MCF 10A (cell line): Measurements from ENCODE around the gene APBB2. TPM values are rescaled to one million over a fixed set of nuclear protein-coding genes. Genes with fewer than 3 reads are reported as not detected.
A peak's percentile ranks its signal among the peaks of the same experiment; 100 is the strongest.

Source experiments
- BruUV-seq: library from RNA; stranded (reverse); fragments of 400-500 nt; replicated peaks from 2 replicates; lab custom pipeline; 2021; lab: Mats Ljungman, UMichigan
- CTCF ChIA-PET: fragments of 300-600 bp; sonication (Branson Sonifier 250); formaldehyde crosslinking; extraction: SDS; loops from one replicate; lab custom pipeline; 2021; ENCODE audit warnings: antibody characterized with exemption, inconsistent platforms; lab: Yijun Ruan, JAX
- POLR2A ChIA-PET: fragments of 300-600, 350-650 bp; sonication (Branson Sonifier 250); formaldehyde crosslinking; extraction: SDS; loops from one replicate; lab custom pipeline; 2020; ENCODE audit warnings: antibody characterized with exemption, inconsistent platforms; lab: Yijun Ruan, JAX
- DNase-seq: peaks from one replicate; pipeline ENCODE4 v3.0.0-alpha.2; 2018; ENCODE audit not compliant: unreplicated experiment
- H3K27ac Mint-ChIP-seq: one replicate; pipeline ENCODE4 v1.8.0; 2022; ENCODE audit warnings: mild to moderate bottlenecking, low read depth, mixed read lengths; ENCODE audit not compliant: unreplicated experiment
- H3K27me3 Mint-ChIP-seq: one replicate; pipeline ENCODE4 v1.8.0; 2022; ENCODE audit warnings: mixed read lengths; ENCODE audit not compliant: insufficient read depth, unreplicated experiment
- H3K36me3 Mint-ChIP-seq: one replicate; pipeline ENCODE4 v1.8.0; 2022; ENCODE audit warnings: mild to moderate bottlenecking, moderate library complexity, mixed read lengths; ENCODE audit not compliant: insufficient read depth, unreplicated experiment
- H3K4me1 Mint-ChIP-seq: one replicate; pipeline ENCODE4 v1.8.0; 2022; ENCODE audit warnings: mixed read lengths; ENCODE audit not compliant: insufficient read depth, unreplicated experiment
- H3K4me3 Mint-ChIP-seq: one replicate; pipeline ENCODE4 v1.8.0; 2022; ENCODE audit warnings: mild to moderate bottlenecking, moderate library complexity, mixed read lengths; ENCODE audit not compliant: unreplicated experiment
- H3K9me3 Mint-ChIP-seq: one replicate; pipeline ENCODE4 v1.8.0; 2022; ENCODE audit warnings: mixed read lengths; ENCODE audit not compliant: unreplicated experiment
- intact Hi-C: fragments of 100-400 bp; cut with micrococcal nuclease; formaldehyde crosslinking; loops from 2 replicates; pipeline ENCODE4 v1.14.1; 2022
- total RNA-seq: library from RNA; stranded (reverse); gene quantifications from 2 replicates; pipeline ENCODE4 v1.2.3, GENCODE V29; 2022
- TF ChIP-seq, protein P1 (sequence below): fragments of 200-600 bp; IDR thresholded peaks from one replicate; pipeline ENCODE4 v1.8.0; 2022; ENCODE audit warnings: antibody characterized with exemption, mild to moderate bottlenecking; ENCODE audit not compliant: unreplicated experiment

APBB2 gene
- total RNA-seq, 1 experiment from 2014 or later, result 201 TPM

DNA sequence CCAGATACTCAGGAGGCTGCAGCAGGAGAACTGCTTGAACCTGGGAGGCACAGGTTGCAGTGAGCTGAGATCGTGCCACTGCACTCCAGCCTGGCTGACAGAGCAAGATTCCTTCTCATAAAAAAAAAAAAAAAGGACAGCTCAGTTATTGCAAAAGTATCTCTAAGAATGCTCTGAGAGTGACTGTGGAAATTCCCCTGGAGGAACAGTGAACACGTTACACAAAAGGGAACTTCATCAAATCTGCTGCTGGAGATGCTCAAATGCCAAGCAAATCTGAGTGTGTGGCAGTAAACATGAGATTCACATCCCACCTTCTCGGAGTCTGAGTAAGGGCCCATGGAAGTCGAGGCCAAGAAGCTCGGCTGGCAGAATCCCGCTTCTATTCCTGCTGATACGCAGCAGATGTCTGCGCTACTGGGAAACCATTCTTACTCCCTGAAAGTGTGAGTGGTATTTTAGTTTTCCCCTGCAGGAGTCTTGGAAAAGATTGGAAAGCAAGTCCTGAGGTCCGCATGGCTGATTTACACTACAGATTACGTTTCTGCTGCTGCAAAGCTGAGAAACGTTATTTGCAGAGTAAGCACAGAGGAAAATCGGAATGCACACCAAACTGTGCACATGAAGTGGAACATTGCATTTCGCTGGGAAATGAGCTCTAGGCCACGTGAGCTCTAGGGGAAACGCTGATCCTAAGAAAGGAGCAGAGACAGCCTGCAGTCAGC is 301.7 kb downstream of the APBB2 start:
- Mint-ChIP-seq H3K4me1 (peaks cover 21% of the 10 kb centered on the region), H3K36me3 (peaks cover 69% of the 10 kb centered on the region), H3K27ac (no peak overlapping the region), H3K9me3 (no peaks in the 10 kb centered on the region), H3K27me3 (no peaks in the 10 kb centered on the region), H3K4me3 (no peak overlapping the region)
- TF ChIP-seq, protein P1, sequence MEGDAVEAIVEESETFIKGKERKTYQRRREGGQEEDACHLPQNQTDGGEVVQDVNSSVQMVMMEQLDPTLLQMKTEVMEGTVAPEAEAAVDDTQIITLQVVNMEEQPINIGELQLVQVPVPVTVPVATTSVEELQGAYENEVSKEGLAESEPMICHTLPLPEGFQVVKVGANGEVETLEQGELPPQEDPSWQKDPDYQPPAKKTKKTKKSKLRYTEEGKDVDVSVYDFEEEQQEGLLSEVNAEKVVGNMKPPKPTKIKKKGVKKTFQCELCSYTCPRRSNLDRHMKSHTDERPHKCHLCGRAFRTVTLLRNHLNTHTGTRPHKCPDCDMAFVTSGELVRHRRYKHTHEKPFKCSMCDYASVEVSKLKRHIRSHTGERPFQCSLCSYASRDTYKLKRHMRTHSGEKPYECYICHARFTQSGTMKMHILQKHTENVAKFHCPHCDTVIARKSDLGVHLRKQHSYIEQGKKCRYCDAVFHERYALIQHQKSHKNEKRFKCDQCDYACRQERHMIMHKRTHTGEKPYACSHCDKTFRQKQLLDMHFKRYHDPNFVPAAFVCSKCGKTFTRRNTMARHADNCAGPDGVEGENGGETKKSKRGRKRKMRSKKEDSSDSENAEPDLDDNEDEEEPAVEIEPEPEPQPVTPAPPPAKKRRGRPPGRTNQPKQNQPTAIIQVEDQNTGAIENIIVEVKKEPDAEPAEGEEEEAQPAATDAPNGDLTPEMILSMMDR, result no peak
- intact Hi-C loops, result no loop called here
- POLR2A ChIA-PET, result no interaction called here
- CTCF ChIA-PET, result interaction anchor here (0.5 to 3.8 kb wide), 7 partner anchors 11 to 1330 kb away, joined by 3 to 18 read pairs (median 3); partner anchors contain the start of gene APBB2
- BruUV-seq, result no TSS peak
- no peak for DNase-seq

DNA sequence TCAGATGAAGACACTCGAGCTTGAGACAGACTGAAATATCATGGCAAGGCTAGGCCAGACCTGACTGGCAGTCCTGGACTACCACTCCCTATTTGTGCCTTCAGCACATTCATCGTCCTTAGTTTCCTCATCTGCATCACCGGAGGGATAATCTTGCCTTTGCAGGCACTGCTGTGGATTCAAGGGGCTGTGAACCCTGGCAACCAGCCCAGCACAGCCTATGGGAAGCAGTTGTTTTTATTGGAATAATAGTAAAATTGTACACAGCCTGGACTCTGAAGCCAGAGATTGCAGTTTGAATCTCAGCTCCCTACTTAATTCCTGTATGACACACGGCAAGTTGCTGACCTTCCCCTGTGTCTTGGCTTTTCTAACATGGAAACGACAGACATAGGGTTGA is 303.6 kb downstream of the APBB2 start:
- H3K27ac Mint-ChIP-seq, result peak overlapping the region; percentile 64
- TF ChIP-seq, protein P1, result no peak
- no peaks in the 10 kb centered on the region for H3K27me3 Mint-ChIP-seq
- intact Hi-C loops, result no loop called here
- CTCF ChIA-PET, result interaction anchor here (0.6 to 3.8 kb wide), 6 partner anchors 10 to 1190 kb away, joined by 3 to 18 read pairs (median 4); partner anchors contain the start of gene APBB2
- H3K9me3 Mint-ChIP-seq, result no peaks in the 10 kb centered on the region
- peaks cover 62% of the 10 kb centered on the region for H3K36me3 Mint-ChIP-seq
- DNase-seq, result peak; percentile 59
- BruUV-seq, result no TSS peak
- POLR2A ChIA-PET, result interaction anchor here (0.9 to 1.1 kb wide), 2 partner anchors 294 to 298 kb away, joined by 3 read pairs; no protein-coding TSS in a partner anchor
- H3K4me1 Mint-ChIP-seq, result peaks cover 23% of the 10 kb centered on the region
- H3K4me3 Mint-ChIP-seq, result no peak overlapping the region

DNA sequence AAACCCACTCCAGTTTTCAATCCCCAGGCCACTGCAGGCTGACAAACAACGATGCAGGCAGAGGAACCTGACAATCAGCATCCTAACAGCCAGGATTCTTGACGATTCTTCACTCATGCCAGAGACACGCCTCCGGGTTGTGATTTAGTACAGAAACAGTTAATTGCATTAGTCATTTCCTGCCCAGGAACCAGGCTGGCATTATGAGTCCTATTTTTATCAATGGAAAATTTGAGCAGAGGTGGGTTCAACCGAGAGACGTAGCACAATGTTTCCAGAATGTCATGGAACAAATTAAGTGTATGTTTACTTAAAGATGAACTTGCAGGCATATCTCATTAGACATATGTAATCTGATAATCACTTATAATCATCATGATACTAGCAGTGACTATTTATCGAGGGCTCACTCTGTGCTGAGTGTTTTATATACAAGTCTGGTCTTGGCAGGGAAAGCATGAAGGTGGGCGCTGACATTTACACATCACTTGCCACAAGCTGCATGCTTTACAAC is 304.9 kb downstream of the APBB2 start:
- no peaks in the 10 kb centered on the region for H3K9me3 Mint-ChIP-seq
- CTCF ChIA-PET, result interaction anchor here (0.6 to 2.9 kb wide), 16 partner anchors 8 to 430 kb away, joined by 3 to 30 read pairs (median 4); no protein-coding TSS in a partner anchor
- H3K36me3 Mint-ChIP-seq, result peaks cover 50% of the 10 kb centered on the region
- TF ChIP-seq, protein P1, result no peak
- H3K27ac Mint-ChIP-seq, result peak overlapping the region; percentile 93
- no peak overlapping the region for H3K4me3 Mint-ChIP-seq
- POLR2A ChIA-PET, result interaction anchor here (0.5 to 1.4 kb wide), 5 partner anchors 9 to 306 kb away, joined by 3 to 8 read pairs (median 3); partner anchors contain the start of gene APBB2
- BruUV-seq, result no TSS peak
- intact Hi-C loops, result no loop called here
- H3K4me1 Mint-ChIP-seq, result peaks cover 23% of the 10 kb centered on the region
- peak; percentile 90 for DNase-seq
- H3K27me3 Mint-ChIP-seq, result no peaks in the 10 kb centered on the region
